ENCODE data around the gene OCLN.

DNA sequence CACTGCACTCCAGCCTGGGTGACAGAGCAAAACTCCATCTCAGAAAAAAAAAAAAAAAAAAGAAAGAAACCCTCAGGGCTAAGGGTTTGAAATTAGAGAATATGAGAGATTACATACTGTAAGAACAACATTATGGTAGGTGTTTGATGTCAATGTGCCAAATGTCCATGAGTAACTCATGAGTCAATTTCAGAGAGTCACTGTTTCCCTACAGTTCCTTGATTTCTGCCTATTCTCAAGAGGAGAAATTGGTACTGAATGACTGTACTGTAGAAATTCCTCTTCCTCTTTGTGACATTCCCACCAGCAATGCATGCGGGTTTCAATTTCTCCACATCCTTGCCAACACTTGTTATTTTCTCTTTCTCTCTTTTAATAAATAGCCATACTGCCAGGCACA lies 42.5 kb upstream of the OCLN start:
- TF ChIP-seq, protein P1, sequence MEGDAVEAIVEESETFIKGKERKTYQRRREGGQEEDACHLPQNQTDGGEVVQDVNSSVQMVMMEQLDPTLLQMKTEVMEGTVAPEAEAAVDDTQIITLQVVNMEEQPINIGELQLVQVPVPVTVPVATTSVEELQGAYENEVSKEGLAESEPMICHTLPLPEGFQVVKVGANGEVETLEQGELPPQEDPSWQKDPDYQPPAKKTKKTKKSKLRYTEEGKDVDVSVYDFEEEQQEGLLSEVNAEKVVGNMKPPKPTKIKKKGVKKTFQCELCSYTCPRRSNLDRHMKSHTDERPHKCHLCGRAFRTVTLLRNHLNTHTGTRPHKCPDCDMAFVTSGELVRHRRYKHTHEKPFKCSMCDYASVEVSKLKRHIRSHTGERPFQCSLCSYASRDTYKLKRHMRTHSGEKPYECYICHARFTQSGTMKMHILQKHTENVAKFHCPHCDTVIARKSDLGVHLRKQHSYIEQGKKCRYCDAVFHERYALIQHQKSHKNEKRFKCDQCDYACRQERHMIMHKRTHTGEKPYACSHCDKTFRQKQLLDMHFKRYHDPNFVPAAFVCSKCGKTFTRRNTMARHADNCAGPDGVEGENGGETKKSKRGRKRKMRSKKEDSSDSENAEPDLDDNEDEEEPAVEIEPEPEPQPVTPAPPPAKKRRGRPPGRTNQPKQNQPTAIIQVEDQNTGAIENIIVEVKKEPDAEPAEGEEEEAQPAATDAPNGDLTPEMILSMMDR (IDR thresholded peaks at IDR 0.05): no peak
- no peak for TF ChIP-seq POLR2AphosphoS5 (IDR thresholded peaks at IDR 0.05; ENCODE audit: low read depth, low read length)

Measured in Panc1 (cell line).